NB4 (cell line): Measurements from ENCODE around the gene SLC39A8.

Experiments used
- DNase-seq: peaks from one replicate; pipeline ENCODE4 v3.0.0; 2010; ENCODE audit warnings: low read depth
- H3K4me3 ChIP-seq: one replicate; pipeline ENCODE4 v1.5.1; 2011; ENCODE audit warnings: mild to moderate bottlenecking, low read depth, low read length, moderate library complexity
- CTCF ChIP-seq: IDR thresholded peaks from one replicate; pipeline ENCODE4 v1.5.1; 2012; ENCODE audit warnings: low read depth, low read length
- MAX ChIP-seq: IDR thresholded peaks from 2 replicates; pipeline ENCODE4 v1.6.1; 2011; ENCODE audit warnings: low read depth, low read length
- MYC ChIP-seq: IDR thresholded peaks from 2 replicates; pipeline ENCODE4 v1.6.1; 2011; ENCODE audit warnings: low read depth, low read length
- POLR2A ChIP-seq: IDR thresholded peaks from 2 replicates; pipeline ENCODE4 v1.6.1; 2011; ENCODE audit warnings: mild to moderate bottlenecking; ENCODE audit not compliant: insufficient read length; ENCODE audit errors: extremely low read depth

Gene SLC39A8

GRCh38 chr4:102316585-102316984 is 28.7 kb downstream of the SLC39A8 start:
- H3K4me3 ChIP-seq: no peak overlapping the region
- TF ChIP-seq CTCF: no peak
- no peak for TF ChIP-seq POLR2A
- TF ChIP-seq MAX: no peak
- TF ChIP-seq MYC: no peak
- DNase-seq: no peak

- H3K4me3 ChIP-seq: no peak overlapping the region
- no peak for DNase-seq
- TF ChIP-seq POLR2A (no peak), MYC (no peak), MAX (no peak), CTCF (no peak)
These were observed 29.8 kb downstream of the SLC39A8 start for GRCh38 chr4:102315532-102315931.

GRCh38 chr4:102312417-102312816 is 32.9 kb downstream of the SLC39A8 start:
- no peak overlapping the region for H3K4me3 ChIP-seq
- no peak for TF ChIP-seq MYC
- TF ChIP-seq POLR2A: no peak
- TF ChIP-seq MAX: no peak
- TF ChIP-seq CTCF: no peak
- no peak for DNase-seq

- no peak for DNase-seq
- H3K4me3 ChIP-seq: no peak overlapping the region
- TF ChIP-seq POLR2A (no peak), MAX (no peak), CTCF (no peak), MYC (no peak)
These were observed 33.4 kb downstream of the SLC39A8 start for GRCh38 chr4:102311912-102312311.

GRCh38 chr4:102311407-102311806 is 33.9 kb downstream of the SLC39A8 start:
- no peak for TF ChIP-seq CTCF
- no peak for TF ChIP-seq MAX
- TF ChIP-seq MYC: no peak
- no peak for TF ChIP-seq POLR2A
- DNase-seq: no peak
- no peak overlapping the region for H3K4me3 ChIP-seq

- peak; percentile 39; the same call in 1 of the 2 replicates for TF ChIP-seq MAX
- TF ChIP-seq POLR2A: no peak
- TF ChIP-seq MYC: no peak
- no peak for TF ChIP-seq CTCF
- H3K4me3 ChIP-seq: no peak overlapping the region
- peak; percentile 73 for DNase-seq
These were observed 37.1 kb downstream of the SLC39A8 start for GRCh38 chr4:102308032-102308799.
